Keratinocyte (primary cell): Measurements from ENCODE around the gene PARD3. TPM values are rescaled to one million over a fixed set of nuclear protein-coding genes. Genes with fewer than 3 reads are reported as not detected.

Experiments used
- DNase-seq: peaks from one replicate; pipeline ENCODE4 v3.0.0-alpha.2; 2011; ENCODE audit warnings: low read depth, missing footprints, low spot score
- FAIRE-seq: peaks from 2 replicates; lab custom pipeline; 2011; peaks lifted over from hg19 to GRCh38; lab: Jason Lieb, UNC
- H2AFZ ChIP-seq: 2 replicates; pipeline ENCODE4 v1.6.0; 2012; ENCODE audit warnings: low read length, control low read depth, inconsistent platforms; ENCODE audit not compliant: control insufficient read depth
- H3K27ac ChIP-seq: 2 replicates; pipeline ENCODE4 v1.5.1; 2011; ENCODE audit warnings: low read length; ENCODE audit not compliant: control insufficient read depth, insufficient read depth
- H3K27me3 ChIP-seq: 3 replicates; pipeline ENCODE4 v1.6.0; 2011; ENCODE audit warnings: low read length; ENCODE audit not compliant: control insufficient read depth, insufficient read depth; ENCODE audit errors: extremely low read depth
- H3K36me3 ChIP-seq, 2 experiments: 2 replicates in 1 of 2; 3 replicates in 1 of 2; pipeline ENCODE4 v1.5.1; 2011; ENCODE audit warnings: low read length in 2 of 2, mild to moderate bottlenecking in 1 of 2; ENCODE audit not compliant: control insufficient read depth in 2 of 2, insufficient read depth in 2 of 2; ENCODE audit errors: extremely low read depth in 1 of 2
- H3K4me1 ChIP-seq: 3 replicates; pipeline ENCODE4 v1.5.1; 2011; ENCODE audit warnings: low read length; ENCODE audit not compliant: control insufficient read depth, insufficient read depth; ENCODE audit errors: extremely low read depth
- H3K4me2 ChIP-seq: 3 replicates; pipeline ENCODE4 v1.6.0; 2011; ENCODE audit warnings: low read depth, low read length; ENCODE audit not compliant: control insufficient read depth, insufficient read depth; ENCODE audit errors: extremely low read depth
- H3K4me3 ChIP-seq, 3 experiments: fragments of 200-600 bp in 1 of 3; sonication (generic) in 1 of 3; 2 replicates in 2 of 3; 3 replicates in 1 of 3; pipeline ENCODE4 v1.5.1; 2011 to 2016; ENCODE audit warnings: low read length in 3 of 3, mild to moderate bottlenecking in 3 of 3, control low read depth in 2 of 3, inconsistent platforms in 1 of 3, low read depth in 1 of 3, mixed read lengths in 1 of 3, mixed run types in 1 of 3, moderate library complexity in 1 of 3; ENCODE audit not compliant: control insufficient read depth in 2 of 3, insufficient read depth in 2 of 3; ENCODE audit errors: extremely low read depth in 1 of 3
- H3K79me2 ChIP-seq: 2 replicates; pipeline ENCODE4 v1.6.0; 2012; ENCODE audit warnings: low read length; ENCODE audit not compliant: control insufficient read depth, insufficient read depth
- H3K9ac ChIP-seq: 3 replicates; pipeline ENCODE4 v1.6.0; 2011; ENCODE audit warnings: low read length; ENCODE audit not compliant: control insufficient read depth, insufficient read depth; ENCODE audit errors: extremely low read depth
- H3K9me1 ChIP-seq: 3 replicates; pipeline ENCODE4 v1.6.0; 2011; ENCODE audit warnings: low read length; ENCODE audit not compliant: control insufficient read depth, insufficient read depth; ENCODE audit errors: extremely low read depth
- H3K9me3 ChIP-seq: 2 replicates; pipeline ENCODE4 v1.5.1; 2012; ENCODE audit warnings: low read depth, low read length; ENCODE audit not compliant: control insufficient read depth
- H4K20me1 ChIP-seq: 3 replicates; pipeline ENCODE4 v1.6.0; 2011; ENCODE audit warnings: low read length; ENCODE audit not compliant: control insufficient read depth, insufficient read depth; ENCODE audit errors: extremely low read depth
- CTCF ChIP-seq, 3 experiments: IDR thresholded peaks in 1 of 3; conservative IDR thresholded peaks in 1 of 3; optimal IDR thresholded peaks in 1 of 3; 2 replicates in 2 of 3; 3 replicates in 1 of 3; pipeline versions ENCODE3 to v1.5.1; 2011; ENCODE audit warnings: low read length in 3 of 3, mild to moderate bottlenecking in 3 of 3, moderate library complexity in 2 of 3, control low read depth in 1 of 3, inconsistent platforms in 1 of 3; ENCODE audit not compliant: insufficient read depth in 2 of 3; ENCODE audit errors: extremely low read depth in 1 of 3
- EZH2 ChIP-seq: IDR thresholded peaks from one replicate; pipeline ENCODE4 v1.6.1; 2012; ENCODE audit warnings: inconsistent platforms, mild to moderate bottlenecking, low read length, moderate library complexity
- dilution Hi-C: fragments of 300-500 bp; cut with MboI; formaldehyde crosslinking; loops from one replicate; pipeline ENCODE4 v1.7.0; 2020; ENCODE audit warnings: low sequenced_read_pairs; ENCODE audit not compliant: extremely low pct_ligation_motif_present
- polyA plus RNA-seq, 5 experiments: library from polyadenylated mRNA; depleted of rRNA in 3 of 5; stranded (reverse) in 3 of 5; stranded (forward) in 1 of 5; unstranded in 1 of 5; fragments of >200 nt; gene quantifications; 1 replicate in 1 of 5; 2 replicates in 3 of 5; 3 replicates in 1 of 5; pipeline versions ENCODE4 v1.2.1 to v1.2.3, GENCODE V29; 2011 to 2012; ENCODE audit warnings: missing spikeins in 2 of 5, low read depth in 1 of 5, low replicate concordance in 1 of 5

PARD3 gene
- polyA plus RNA-seq, 1 donor (not counting 4 experiments of a cell fraction or from before 2014, with no cell fraction given): 46.4 TPM

GRCh38 chr10:34189830-34190229, 625.3 kb downstream of the PARD3 start:
- no peaks in the 10 kb centered on the region for H3K27me3 ChIP-seq
- no peaks in the 10 kb centered on the region for H4K20me1 ChIP-seq
- H3K9ac ChIP-seq: no peak overlapping the region
- no peak overlapping the region for H2AFZ ChIP-seq
- H3K4me1 ChIP-seq: no peaks in the 10 kb centered on the region
- no peak for DNase-seq
- TF ChIP-seq EZH2: no peak
- no peak for TF ChIP-seq CTCF (optimal IDR thresholded peaks at IDR 0.05 in 1 of 3, IDR thresholded peaks at IDR 0.05 in 1 of 3, conservative IDR thresholded peaks at IDR 0.05 in 1 of 3; ENCODE audit: extremely low read depth in 1 of 3, insufficient read depth in 2 of 3, low read length in 3 of 3)
- FAIRE-seq: no peak
- H3K27ac ChIP-seq: no peak overlapping the region
- H3K9me3 ChIP-seq: no peaks in the 10 kb centered on the region
- no peaks in the 10 kb centered on the region for H3K36me3 ChIP-seq
- H3K79me2 ChIP-seq: no peaks in the 10 kb centered on the region
- H3K4me3 ChIP-seq: no peak overlapping the region
- no peaks in the 10 kb centered on the region for H3K9me1 ChIP-seq
- dilution Hi-C loops: no loop called here
- H3K4me2 ChIP-seq: no peak overlapping the region

- no peaks in the 10 kb centered on the region for H4K20me1 ChIP-seq
- no peaks in the 10 kb centered on the region for H3K27me3 ChIP-seq
- no peak for TF ChIP-seq CTCF (optimal IDR thresholded peaks at IDR 0.05 in 1 of 3, IDR thresholded peaks at IDR 0.05 in 1 of 3, conservative IDR thresholded peaks at IDR 0.05 in 1 of 3; ENCODE audit: extremely low read depth in 1 of 3, insufficient read depth in 2 of 3, low read length in 3 of 3)
- no peak for TF ChIP-seq EZH2
- H3K9me1 ChIP-seq: no peaks in the 10 kb centered on the region
- no peaks in the 10 kb centered on the region for H3K36me3 ChIP-seq
- no peak overlapping the region for H3K4me3 ChIP-seq
- H3K79me2 ChIP-seq: no peaks in the 10 kb centered on the region
- no peaks in the 10 kb centered on the region for H3K9me3 ChIP-seq
- H3K4me2 ChIP-seq: no peak overlapping the region
- FAIRE-seq (no peak), DNase-seq (no peak)
- no peak overlapping the region for H3K9ac ChIP-seq
- H3K4me1 ChIP-seq: no peaks in the 10 kb centered on the region
- no peak overlapping the region for H3K27ac ChIP-seq
- H2AFZ ChIP-seq: no peak overlapping the region
- dilution Hi-C loops: no loop called here
Observed at GRCh38 chr10:34188221-34188620, 626.9 kb downstream of the PARD3 start.
